Naive thymus-derived CD8-positive, alpha-beta T cell (primary cell): ENCODE results near the gene PNLIP. TPM values are rescaled to one million over a fixed set of nuclear protein-coding genes. Genes with fewer than 3 reads are reported as not detected.

Experiments used
- ATAC-seq, 2 donors: fragments of 150-1000 bp; cut with Tn5 transposase in 1 of 2; sonication (Bioruptor Pico), chemical (Tn5 transposase) in 1 of 2; 1 replicate in 1 of 2; 2 replicates in 1 of 2; pipeline ENCODE4 v1.10.0; 2021; ENCODE audit warnings: mild to moderate bottlenecking in 2 of 2, moderate library complexity in 2 of 2
- POLR2A ChIA-PET: fragments of 350-600 bp; sonication (Branson Sonifier 250); formaldehyde crosslinking; loops from one replicate; lab custom pipeline; 2021; ENCODE audit warnings: antibody characterized with exemption; lab: Charles Lee
- DNase-seq, 10 donors: peaks; one replicate each; pipeline versions ENCODE4 v3.0.0 to v3.0.0-alpha.2; 2020 to 2022
- H3K27ac Mint-ChIP-seq, 10 donors: one replicate each; pipeline ENCODE4 v1.8.0; 2020 to 2022; ENCODE audit warnings: mild to moderate bottlenecking in 10 of 10, mixed read lengths in 10 of 10, moderate library complexity in 4 of 10, inconsistent platforms in 1 of 10
- H3K27me3 Mint-ChIP-seq, 5 donors: one replicate each; pipeline ENCODE4 v1.8.0; 2021 to 2022; ENCODE audit warnings: mixed read lengths in 5 of 5
- H3K36me3 Mint-ChIP-seq, 3 donors: one replicate each; pipeline ENCODE4 v1.8.0; 2020 to 2022; ENCODE audit warnings: mixed read lengths in 3 of 3, mild to moderate bottlenecking in 2 of 3, inconsistent platforms in 1 of 3
- H3K4me1 Mint-ChIP-seq, 4 donors: one replicate each; pipeline ENCODE4 v1.8.0; 2021 to 2022; ENCODE audit warnings: mixed read lengths in 4 of 4
- H3K4me3 Mint-ChIP-seq, 10 donors: one replicate each; pipeline ENCODE4 v1.8.0; 2020 to 2022; ENCODE audit warnings: mild to moderate bottlenecking in 10 of 10, mixed read lengths in 10 of 10, moderate library complexity in 6 of 10, inconsistent platforms in 1 of 10
- H3K9me3 Mint-ChIP-seq, 9 donors: one replicate each; pipeline ENCODE4 v1.8.0; 2020 to 2022; ENCODE audit warnings: mixed read lengths in 9 of 9, mild to moderate bottlenecking in 3 of 9, inconsistent platforms in 1 of 9, moderate library complexity in 1 of 9
- polyA plus RNA-seq, 3 donors: library from polyadenylated mRNA; unstranded; fragments of 300-500 nt; fragmentation: Illumina TruSeq; gene quantifications; one replicate each; pipeline ENCODE4 v1.2.3, GENCODE V29; 2021
- total RNA-seq, 8 experiments: library from RNA in 2 of 8; stranded (reverse) in 2 of 8; gene quantifications; one replicate each; pipeline ENCODE4 v1.2.3 and lab custom pipeline; 2021 to 2026

The PNLIP gene
- not detected for total RNA-seq
- polyA plus RNA-seq, result not detected
- 0 reads per million in 6 experiments for total RNA-seq (lab: John Stamatoyannopoulos, UW)

- ATAC-seq (no peak), DNase-seq (no peak)
- Mint-ChIP-seq H3K36me3 (no peaks in the 10 kb centered on the region), H3K9me3 (no peaks in the 10 kb centered on the region), H3K4me3 (no peak within 1 kb of the TSS), H3K27me3 (peaks cover under 1 to 15% (median 4%) of the 10 kb centered on the region in 5 donors), H3K27ac (no peak within 1 kb of the TSS), H3K4me1 (no peaks in the 10 kb centered on the region)
- POLR2A ChIA-PET, result no interaction called here
These were observed at the start of gene PNLIP for GRCh38 chr10:116545756-116546155. Gene PNLIP (plus strand): TSS chr10:116545931. CDS start chr10:116546093, 162 bp downstream.

GRCh38 chr10:116504786-116505185 is 40.9 kb upstream of the PNLIP start:
- POLR2A ChIA-PET, result no interaction called here
- Mint-ChIP-seq H3K4me3 (no peak overlapping the region), H3K36me3 (peaks cover 0 to 4% (median 0%) of the 10 kb centered on the region in 3 donors), H3K27ac (no peak overlapping the region), H3K27me3 (peaks cover 0 to 24% (median 8%) of the 10 kb centered on the region in 5 donors), H3K4me1 (no peaks in the 10 kb centered on the region), H3K9me3 (peaks cover 0 to 22% (median 2%) of the 10 kb centered on the region in 9 donors)
- DNase-seq, result no peak
- ATAC-seq, result no peak

GRCh38 chr10:116510565-116510964 is 35.2 kb upstream of the PNLIP start:
- no peaks in the 10 kb centered on the region for H3K36me3 Mint-ChIP-seq
- no peak overlapping the region for H3K27ac Mint-ChIP-seq
- H3K4me3 Mint-ChIP-seq, result no peak overlapping the region
- DNase-seq (no peak), ATAC-seq (no peak)
- H3K4me1 Mint-ChIP-seq, result no peaks in the 10 kb centered on the region
- H3K27me3 Mint-ChIP-seq, result peaks cover 1 to 29% (median 8%) of the 10 kb centered on the region in 5 donors
- peaks cover 0 to 13% (median 0%) of the 10 kb centered on the region in 9 donors for H3K9me3 Mint-ChIP-seq
- POLR2A ChIA-PET, result no interaction called here

GRCh38 chr10:116511365-116511764 is 34.4 kb upstream of the PNLIP start:
- Mint-ChIP-seq H3K27ac (no peak overlapping the region), H3K36me3 (no peaks in the 10 kb centered on the region), H3K27me3 (peaks cover 1 to 29% (median 8%) of the 10 kb centered on the region in 5 donors), H3K4me3 (no peak overlapping the region), H3K9me3 (peaks cover 0 to 13% (median 0%) of the 10 kb centered on the region in 9 donors), H3K4me1 (no peaks in the 10 kb centered on the region)
- POLR2A ChIA-PET, result no interaction called here
- DNase-seq (no peak), ATAC-seq (no peak)

GRCh38 chr10:116521424-116522290 is 24.1 kb upstream of the PNLIP start:
- Mint-ChIP-seq H3K9me3 (no peaks in the 10 kb centered on the region), H3K36me3 (no peaks in the 10 kb centered on the region), H3K4me1 (no peaks in the 10 kb centered on the region), H3K27ac (no peak overlapping the region), H3K4me3 (no peak overlapping the region), H3K27me3 (peaks cover 7 to 25% (median 11%) of the 10 kb centered on the region in 5 donors)
- DNase-seq (peak in 4 of 10 donors; percentile 1 to 21 (median 4)), ATAC-seq (no peak)
- POLR2A ChIA-PET, result no interaction called here

- ATAC-seq (no peak), DNase-seq (no peak)
- Mint-ChIP-seq H3K4me3 (no peak overlapping the region), H3K27me3 (peaks cover 7 to 25% (median 13%) of the 10 kb centered on the region in 5 donors), H3K4me1 (no peaks in the 10 kb centered on the region), H3K9me3 (no peaks in the 10 kb centered on the region), H3K27ac (no peak overlapping the region), H3K36me3 (no peaks in the 10 kb centered on the region)
- POLR2A ChIA-PET, result no interaction called here
These were observed 22.8 kb upstream of the PNLIP start for GRCh38 chr10:116522803-116523381.

GRCh38 chr10:116524736-116525135 is 21.0 kb upstream of the PNLIP start:
- POLR2A ChIA-PET, result interaction anchor here (0.6 kb wide), 1 partner anchor 62 kb away, joined by 5 read pairs; no protein-coding TSS in a partner anchor

GRCh38 chr10:116526219-116526618 is 19.5 kb upstream of the PNLIP start:
- ATAC-seq (no peak), DNase-seq (no peak)
- POLR2A ChIA-PET, result no interaction called here
- Mint-ChIP-seq H3K9me3 (no peaks in the 10 kb centered on the region), H3K27ac (no peak overlapping the region), H3K27me3 (peaks cover 7 to 31% (median 18%) of the 10 kb centered on the region in 5 donors), H3K36me3 (no peaks in the 10 kb centered on the region), H3K4me1 (no peaks in the 10 kb centered on the region), H3K4me3 (no peak overlapping the region)

More at GRCh38 chr10:116524736-116525135, 21.0 kb upstream of the PNLIP start:
- H3K27me3 Mint-ChIP-seq, result peaks cover 7 to 36% (median 15%) of the 10 kb centered on the region in 5 donors
- H3K9me3 Mint-ChIP-seq, result no peaks in the 10 kb centered on the region
- ATAC-seq, result no peak
- no peaks in the 10 kb centered on the region for H3K36me3 Mint-ChIP-seq
- DNase-seq, result no peak
- no peak overlapping the region for H3K27ac Mint-ChIP-seq
- no peak overlapping the region for H3K4me3 Mint-ChIP-seq
- no peaks in the 10 kb centered on the region for H3K4me1 Mint-ChIP-seq

GRCh38 chr10:116536810-116537209 is 8.9 kb upstream of the PNLIP start:
- DNase-seq, result no peak
- Mint-ChIP-seq H3K27me3 (peaks cover 2 to 29% (median 9%) of the 10 kb centered on the region in 5 donors), H3K27ac (no peak overlapping the region), H3K4me3 (no peak overlapping the region), H3K4me1 (no peaks in the 10 kb centered on the region), H3K9me3 (peaks cover 0 to 29% (median 5%) of the 10 kb centered on the region in 9 donors), H3K36me3 (no peaks in the 10 kb centered on the region)
- POLR2A ChIA-PET, result no interaction called here
- ATAC-seq, result no peak

- no peak overlapping the region for H3K4me3 Mint-ChIP-seq
- DNase-seq, result no peak
- POLR2A ChIA-PET, result no interaction called here
- H3K27ac Mint-ChIP-seq, result no peak overlapping the region
- no peaks in the 10 kb centered on the region for H3K4me1 Mint-ChIP-seq
- no peak for ATAC-seq
- peaks cover 2 to 29% (median 9%) of the 10 kb centered on the region in 5 donors for H3K27me3 Mint-ChIP-seq
- no peaks in the 10 kb centered on the region for H3K36me3 Mint-ChIP-seq
- peaks cover 0 to 22% (median 4%) of the 10 kb centered on the region in 9 donors for H3K9me3 Mint-ChIP-seq
These were observed 7.3 kb upstream of the PNLIP start for GRCh38 chr10:116538456-116538855.

- H3K27me3 Mint-ChIP-seq, result peaks cover 2 to 29% (median 9%) of the 10 kb centered on the region in 5 donors
- H3K4me1 Mint-ChIP-seq, result no peaks in the 10 kb centered on the region
- DNase-seq, result no peak
- H3K4me3 Mint-ChIP-seq, result no peak overlapping the region
- no peaks in the 10 kb centered on the region for H3K36me3 Mint-ChIP-seq
- H3K27ac Mint-ChIP-seq, result no peak overlapping the region
- POLR2A ChIA-PET, result no interaction called here
- peaks cover 0 to 22% (median 4%) of the 10 kb centered on the region in 9 donors for H3K9me3 Mint-ChIP-seq
- ATAC-seq, result no peak
These were observed 6.7 kb upstream of the PNLIP start for GRCh38 chr10:116538992-116539391.

- H3K9me3 Mint-ChIP-seq, result peaks cover 0 to 16% (median 4%) of the 10 kb centered on the region in 9 donors
- DNase-seq, result no peak
- H3K4me1 Mint-ChIP-seq, result no peaks in the 10 kb centered on the region
- no peak overlapping the region for H3K4me3 Mint-ChIP-seq
- H3K36me3 Mint-ChIP-seq, result no peaks in the 10 kb centered on the region
- POLR2A ChIA-PET, result no interaction called here
- no peak overlapping the region for H3K27ac Mint-ChIP-seq
- no peak for ATAC-seq
- peaks cover 2 to 29% (median 7%) of the 10 kb centered on the region in 5 donors for H3K27me3 Mint-ChIP-seq
These were observed 4.9 kb upstream of the PNLIP start for GRCh38 chr10:116540814-116541213.
